SK-N-SH treated with all-trans-retinoic acid at 6 μM for 48 hours (cell line): ENCODE measurements around the gene PROK1.

ENCODE experiments used
- ATAC-seq: fragments of 200-7000 bp; cut with Tn5 transposase; 3 replicates; pipeline ENCODE4 v1.9.1; 2020; ENCODE audit warnings: mild to moderate bottlenecking, moderate library complexity
- ARNTL ChIP-seq: fragments of 450-650 bp; formaldehyde crosslinking; IDR thresholded peaks from 2 replicates; pipeline ENCODE4 v1.5.0; 2020; ENCODE audit warnings: low read depth, mild to moderate bottlenecking, moderate library complexity, borderline replicate concordance
- BACH2 ChIP-seq: fragments of 250-450 bp; sonication (Bioruptor Pico); IDR thresholded peaks from 2 replicates; pipeline ENCODE4 v1.9.0; 2021; ENCODE audit warnings: mild to moderate bottlenecking, borderline replicate concordance
- CSDC2 ChIP-seq: fragments of 250-450 bp; sonication (Bioruptor Pico); IDR thresholded peaks from 2 replicates; pipeline ENCODE4 v1.5.0; 2020; ENCODE audit warnings: mild to moderate bottlenecking, moderate library complexity
- ESRRG ChIP-seq: fragments of 250-450 bp; sonication (Bioruptor Pico); IDR thresholded peaks from 2 replicates; pipeline ENCODE4 v1.6.1; 2021; ENCODE audit warnings: mild to moderate bottlenecking
- GLIS3 ChIP-seq: fragments of 250-450 bp; sonication (Bioruptor Pico); IDR thresholded peaks from 2 replicates; pipeline ENCODE4 v1.5.0; 2020; ENCODE audit warnings: mild to moderate bottlenecking, moderate library complexity
- ISL1 ChIP-seq: fragments of 250-450 bp; sonication (Bioruptor Pico); IDR thresholded peaks from 2 replicates; pipeline ENCODE4 v2.1.2; 2022; ENCODE audit warnings: mild to moderate bottlenecking, moderate library complexity
- OSR1 ChIP-seq: fragments of 250-450 bp; sonication (Bioruptor Pico); IDR thresholded peaks from 2 replicates; pipeline ENCODE4 v1.8.0; 2022; ENCODE audit warnings: moderate library complexity, mild to moderate bottlenecking, inconsistent platforms
- PPARA ChIP-seq: fragments of 250-450 bp; sonication (Bioruptor Pico); IDR thresholded peaks from 2 replicates; pipeline ENCODE4 v1.5.0; 2020; ENCODE audit warnings: mild to moderate bottlenecking, borderline replicate concordance
- RARB ChIP-seq: fragments of 250-450 bp; sonication (Bioruptor Pico); IDR thresholded peaks from 2 replicates; pipeline ENCODE4 v1.8.0; 2021; ENCODE audit warnings: mild to moderate bottlenecking, moderate library complexity
- SNAI2 ChIP-seq: fragments of 250-450 bp; sonication (Bioruptor Pico); IDR thresholded peaks from 2 replicates; pipeline ENCODE4 v1.5.0; 2020; ENCODE audit warnings: mild to moderate bottlenecking, moderate library complexity
- TCF4 ChIP-seq: fragments of 250-450 bp; sonication (Bioruptor Pico); IDR thresholded peaks from 2 replicates; pipeline ENCODE4 v1.8.0; 2021; ENCODE audit warnings: mild to moderate bottlenecking, moderate library complexity, borderline replicate concordance
- TOX ChIP-seq: fragments of 250-450 bp; sonication (Bioruptor Pico); IDR thresholded peaks from 2 replicates; pipeline ENCODE4 v1.8.0; 2021; ENCODE audit warnings: mild to moderate bottlenecking, moderate library complexity, borderline replicate concordance
- ZC3H10 ChIP-seq: fragments of 250-450 bp; sonication (Bioruptor Pico); IDR thresholded peaks from 2 replicates; pipeline ENCODE4 v1.5.1; 2021; ENCODE audit warnings: mild to moderate bottlenecking, moderate library complexity
- ZFP3 ChIP-seq: fragments of 250-450 bp; sonication (Bioruptor Pico); IDR thresholded peaks from 2 replicates; pipeline ENCODE4 v1.5.0; 2020; ENCODE audit warnings: mild to moderate bottlenecking, moderate library complexity
- ZFP30 ChIP-seq: fragments of 450-650 bp; formaldehyde crosslinking; IDR thresholded peaks from 2 replicates; pipeline ENCODE4 v1.5.0; 2022; ENCODE audit warnings: mild to moderate bottlenecking, moderate library complexity
- ZNF70 ChIP-seq: fragments of 450-650 bp; formaldehyde crosslinking; IDR thresholded peaks from 2 replicates; pipeline ENCODE4 v1.5.0; 2020; ENCODE audit warnings: mild to moderate bottlenecking, moderate library complexity
- ZNF8 ChIP-seq: fragments of 450-650 bp; formaldehyde crosslinking; IDR thresholded peaks from 2 replicates; pipeline ENCODE4 v1.5.0; 2020; ENCODE audit warnings: mild to moderate bottlenecking, moderate library complexity
- TF ChIP-seq, protein P1 (sequence below): fragments of 250-450 bp; sonication (Bioruptor Pico); IDR thresholded peaks from 2 replicates; pipeline ENCODE4 v1.8.0; 2021; ENCODE audit warnings: low read depth, mild to moderate bottlenecking, moderate library complexity, borderline replicate concordance
- TF ChIP-seq, protein P2 (sequence below): fragments of 250-450 bp; sonication (Bioruptor Pico); IDR thresholded peaks from 2 replicates; pipeline ENCODE4 v1.5.0; 2020; ENCODE audit warnings: mild to moderate bottlenecking, moderate library complexity
- TF ChIP-seq, protein P3 (sequence below): fragments of 250-450 bp; sonication (Bioruptor Pico); IDR thresholded peaks from 2 replicates; pipeline ENCODE4 v1.5.1; 2021; ENCODE audit warnings: mild to moderate bottlenecking, moderate library complexity
- TF ChIP-seq, protein P4 (sequence below): fragments of 250-450 bp; sonication (Bioruptor Pico); IDR thresholded peaks from 2 replicates; pipeline ENCODE4 v1.5.1; 2020; ENCODE audit warnings: low read depth, mild to moderate bottlenecking, moderate library complexity
- TF ChIP-seq, protein P5 (sequence below): fragments of 250-450 bp; sonication (Bioruptor Pico); IDR thresholded peaks from 2 replicates; pipeline ENCODE4 v1.8.0; 2020; ENCODE audit warnings: mild to moderate bottlenecking, moderate library complexity, borderline replicate concordance

Gene PROK1

DNA sequence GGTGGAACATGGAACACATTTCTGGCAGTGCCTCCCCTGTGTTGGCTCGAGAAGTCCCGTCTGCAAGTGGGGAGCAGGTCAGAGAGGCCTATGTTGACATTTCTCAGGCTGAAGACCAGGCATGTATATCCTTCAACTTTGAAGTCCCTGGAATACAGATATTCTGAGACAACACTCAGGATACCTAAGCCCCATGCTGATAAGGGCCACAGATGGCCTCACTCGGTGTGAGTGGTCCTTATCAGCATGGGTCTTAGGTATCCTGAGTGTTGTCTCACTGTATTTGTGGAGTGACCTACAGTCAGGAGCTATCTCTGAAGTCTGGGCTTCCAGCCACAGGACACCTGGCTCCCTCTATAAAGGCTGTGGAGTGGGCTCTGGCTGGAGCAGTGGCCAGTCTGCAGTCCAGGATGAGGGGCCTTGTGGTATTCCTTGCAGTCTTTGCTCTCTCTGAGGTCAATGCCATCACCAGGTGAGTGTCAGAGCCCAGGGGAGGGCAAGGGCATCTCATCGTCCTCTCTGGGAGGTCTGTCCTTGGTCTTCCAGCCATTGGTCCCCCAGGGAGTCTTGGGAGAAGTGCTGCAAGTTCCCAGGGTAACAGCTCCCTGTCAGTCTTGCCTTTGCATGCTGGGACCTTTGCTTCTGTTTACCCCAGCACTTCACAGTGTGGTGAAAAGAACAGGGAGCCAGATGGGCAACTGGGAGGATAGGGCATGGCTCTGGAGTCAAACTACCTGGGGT is 29.6 kb downstream of the PROK1 start:
- TF ChIP-seq OSR1 (CRISPR knock-in tag) (no peak), CSDC2 (CRISPR knock-in tag) (no peak), GLIS3 (no peak), ESRRG (CRISPR knock-in tag) (no peak)
- TF ChIP-seq, protein P1, sequence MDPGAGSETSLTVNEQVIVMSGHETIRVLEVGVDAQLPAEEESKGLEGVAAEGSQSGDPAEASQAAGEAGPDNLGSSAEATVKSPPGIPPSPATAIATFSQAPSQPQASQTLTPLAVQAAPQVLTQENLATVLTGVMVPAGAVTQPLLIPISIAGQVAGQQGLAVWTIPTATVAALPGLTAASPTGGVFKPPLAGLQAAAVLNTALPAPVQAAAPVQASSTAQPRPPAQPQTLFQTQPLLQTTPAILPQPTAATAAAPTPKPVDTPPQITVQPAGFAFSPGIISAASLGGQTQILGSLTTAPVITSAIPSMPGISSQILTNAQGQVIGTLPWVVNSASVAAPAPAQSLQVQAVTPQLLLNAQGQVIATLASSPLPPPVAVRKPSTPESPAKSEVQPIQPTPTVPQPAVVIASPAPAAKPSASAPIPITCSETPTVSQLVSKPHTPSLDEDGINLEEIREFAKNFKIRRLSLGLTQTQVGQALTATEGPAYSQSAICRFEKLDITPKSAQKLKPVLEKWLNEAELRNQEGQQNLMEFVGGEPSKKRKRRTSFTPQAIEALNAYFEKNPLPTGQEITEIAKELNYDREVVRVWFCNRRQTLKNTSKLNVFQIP = no peak
- no peak for ATAC-seq

DNA sequence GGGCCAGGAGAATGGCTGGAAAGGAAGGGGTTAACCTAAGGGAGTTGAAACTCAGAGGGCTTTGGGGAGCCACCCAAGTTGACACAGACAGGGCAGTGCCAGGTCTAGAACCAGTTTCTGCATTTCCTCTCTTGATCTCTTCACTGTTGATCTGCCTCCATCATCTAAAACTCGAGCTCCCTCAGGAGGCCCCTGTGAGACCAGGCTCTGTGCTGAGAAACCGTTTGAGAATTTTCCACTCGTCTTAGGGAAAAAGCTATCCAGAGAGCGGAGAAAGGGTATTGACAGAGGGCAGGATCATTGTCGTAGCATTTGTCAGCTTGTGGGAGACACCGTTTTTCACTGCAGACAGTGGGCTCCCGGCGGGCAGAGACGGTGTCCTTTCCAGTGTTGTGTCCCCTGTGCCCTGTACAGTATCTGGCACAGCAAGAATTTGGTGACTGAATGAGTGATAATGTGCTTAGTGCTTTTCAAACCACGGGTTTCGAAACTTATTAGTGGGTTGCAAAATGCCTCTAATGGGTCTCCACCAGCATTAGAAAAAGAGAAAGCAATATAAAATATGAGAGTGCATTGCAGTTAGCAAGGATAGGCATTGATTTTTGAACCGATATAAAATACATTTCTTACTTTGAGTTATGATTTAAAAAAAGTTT is 31.1 kb downstream of the PROK1 start:
- TF ChIP-seq ARNTL (CRISPR knock-in tag) (no peak), GLIS3 (no peak), TOX (no peak), ZNF70 (CRISPR knock-in tag) (no peak), ISL1 (CRISPR knock-in tag) (no peak), RARB (CRISPR knock-in tag) (no peak), TCF4 (CRISPR knock-in tag) (no peak), OSR1 (CRISPR knock-in tag) (no peak), ZNF8 (CRISPR knock-in tag) (no peak), ESRRG (CRISPR knock-in tag) (no peak), SNAI2 (no peak), BACH2 (no peak), ZC3H10 (no peak), ZFP3 (no peak)
- TF ChIP-seq, protein P2, sequence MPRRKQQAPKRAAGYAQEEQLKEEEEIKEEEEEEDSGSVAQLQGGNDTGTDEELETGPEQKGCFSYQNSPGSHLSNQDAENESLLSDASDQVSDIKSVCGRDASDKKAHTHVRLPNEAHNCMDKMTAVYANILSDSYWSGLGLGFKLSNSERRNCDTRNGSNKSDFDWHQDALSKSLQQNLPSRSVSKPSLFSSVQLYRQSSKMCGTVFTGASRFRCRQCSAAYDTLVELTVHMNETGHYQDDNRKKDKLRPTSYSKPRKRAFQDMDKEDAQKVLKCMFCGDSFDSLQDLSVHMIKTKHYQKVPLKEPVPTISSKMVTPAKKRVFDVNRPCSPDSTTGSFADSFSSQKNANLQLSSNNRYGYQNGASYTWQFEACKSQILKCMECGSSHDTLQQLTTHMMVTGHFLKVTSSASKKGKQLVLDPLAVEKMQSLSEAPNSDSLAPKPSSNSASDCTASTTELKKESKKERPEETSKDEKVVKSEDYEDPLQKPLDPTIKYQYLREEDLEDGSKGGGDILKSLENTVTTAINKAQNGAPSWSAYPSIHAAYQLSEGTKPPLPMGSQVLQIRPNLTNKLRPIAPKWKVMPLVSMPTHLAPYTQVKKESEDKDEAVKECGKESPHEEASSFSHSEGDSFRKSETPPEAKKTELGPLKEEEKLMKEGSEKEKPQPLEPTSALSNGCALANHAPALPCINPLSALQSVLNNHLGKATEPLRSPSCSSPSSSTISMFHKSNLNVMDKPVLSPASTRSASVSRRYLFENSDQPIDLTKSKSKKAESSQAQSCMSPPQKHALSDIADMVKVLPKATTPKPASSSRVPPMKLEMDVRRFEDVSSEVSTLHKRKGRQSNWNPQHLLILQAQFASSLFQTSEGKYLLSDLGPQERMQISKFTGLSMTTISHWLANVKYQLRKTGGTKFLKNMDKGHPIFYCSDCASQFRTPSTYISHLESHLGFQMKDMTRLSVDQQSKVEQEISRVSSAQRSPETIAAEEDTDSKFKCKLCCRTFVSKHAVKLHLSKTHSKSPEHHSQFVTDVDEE (CRISPR knock-in tag) = no peak
- TF ChIP-seq, protein P3, sequence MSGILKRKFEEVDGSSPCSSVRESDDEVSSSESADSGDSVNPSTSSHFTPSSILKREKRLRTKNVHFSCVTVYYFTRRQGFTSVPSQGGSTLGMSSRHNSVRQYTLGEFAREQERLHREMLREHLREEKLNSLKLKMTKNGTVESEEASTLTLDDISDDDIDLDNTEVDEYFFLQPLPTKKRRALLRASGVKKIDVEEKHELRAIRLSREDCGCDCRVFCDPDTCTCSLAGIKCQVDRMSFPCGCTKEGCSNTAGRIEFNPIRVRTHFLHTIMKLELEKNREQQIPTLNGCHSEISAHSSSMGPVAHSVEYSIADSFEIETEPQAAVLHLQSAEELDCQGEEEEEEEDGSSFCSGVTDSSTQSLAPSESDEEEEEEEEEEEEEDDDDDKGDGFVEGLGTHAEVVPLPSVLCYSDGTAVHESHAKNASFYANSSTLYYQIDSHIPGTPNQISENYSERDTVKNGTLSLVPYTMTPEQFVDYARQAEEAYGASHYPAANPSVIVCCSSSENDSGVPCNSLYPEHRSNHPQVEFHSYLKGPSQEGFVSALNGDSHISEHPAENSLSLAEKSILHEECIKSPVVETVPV (CRISPR knock-in tag) = no peak
- TF ChIP-seq, protein P4, sequence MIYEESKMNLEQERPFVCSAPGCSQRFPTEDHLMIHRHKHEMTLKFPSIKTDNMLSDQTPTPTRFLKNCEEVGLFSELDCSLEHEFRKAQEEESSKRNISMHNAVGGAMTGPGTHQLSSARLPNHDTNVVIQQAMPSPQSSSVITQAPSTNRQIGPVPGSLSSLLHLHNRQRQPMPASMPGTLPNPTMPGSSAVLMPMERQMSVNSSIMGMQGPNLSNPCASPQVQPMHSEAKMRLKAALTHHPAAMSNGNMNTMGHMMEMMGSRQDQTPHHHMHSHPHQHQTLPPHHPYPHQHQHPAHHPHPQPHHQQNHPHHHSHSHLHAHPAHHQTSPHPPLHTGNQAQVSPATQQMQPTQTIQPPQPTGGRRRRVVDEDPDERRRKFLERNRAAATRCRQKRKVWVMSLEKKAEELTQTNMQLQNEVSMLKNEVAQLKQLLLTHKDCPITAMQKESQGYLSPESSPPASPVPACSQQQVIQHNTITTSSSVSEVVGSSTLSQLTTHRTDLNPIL = no peak

DNA sequence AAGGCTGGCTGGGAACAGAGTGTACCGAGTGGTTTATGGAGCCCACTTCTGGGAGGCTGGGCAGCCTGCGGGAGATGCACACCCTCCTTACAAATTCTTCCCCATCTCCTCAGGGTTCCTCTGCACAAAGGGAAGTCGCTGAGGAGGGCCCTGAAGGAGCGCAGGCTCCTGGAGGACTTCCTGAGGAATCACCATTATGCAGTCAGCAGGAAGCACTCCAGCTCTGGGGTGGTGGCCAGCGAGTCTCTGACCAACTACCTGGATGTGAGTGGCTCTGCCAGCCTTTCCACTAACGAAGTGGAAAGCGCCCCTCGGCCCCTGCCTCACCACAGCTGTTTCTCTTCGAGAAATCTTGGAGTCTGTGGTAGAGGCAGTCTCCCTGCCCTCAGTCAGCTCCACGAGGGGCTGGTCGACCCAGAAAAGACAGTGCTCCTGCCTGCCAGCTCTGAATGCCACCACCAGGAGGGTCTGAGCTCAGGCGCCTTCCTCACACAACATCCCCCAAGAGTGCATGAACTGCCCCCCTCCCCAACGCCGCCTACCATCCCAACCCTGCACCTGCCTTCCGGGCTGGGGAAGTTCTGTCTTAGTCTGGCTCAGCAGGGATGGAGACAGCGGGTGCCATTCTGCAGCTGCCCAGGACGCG is 31.8 kb downstream of the PROK1 start:
- ATAC-seq = no peak

More for the DNA sequence above, 31.1 kb downstream of the PROK1 start:
- no peak for ATAC-seq

More for the DNA sequence above, 31.8 kb downstream of the PROK1 start:
- no peak for TF ChIP-seq PPARA (CRISPR knock-in tag)
- TF ChIP-seq, protein P2 (CRISPR knock-in tag) = no peak
- no peak for TF ChIP-seq ISL1 (CRISPR knock-in tag)
- no peak for TF ChIP-seq ZC3H10
- TF ChIP-seq ARNTL (CRISPR knock-in tag) = no peak
- no peak for TF ChIP-seq ZFP30 (CRISPR knock-in tag)
- TF ChIP-seq, protein P5, sequence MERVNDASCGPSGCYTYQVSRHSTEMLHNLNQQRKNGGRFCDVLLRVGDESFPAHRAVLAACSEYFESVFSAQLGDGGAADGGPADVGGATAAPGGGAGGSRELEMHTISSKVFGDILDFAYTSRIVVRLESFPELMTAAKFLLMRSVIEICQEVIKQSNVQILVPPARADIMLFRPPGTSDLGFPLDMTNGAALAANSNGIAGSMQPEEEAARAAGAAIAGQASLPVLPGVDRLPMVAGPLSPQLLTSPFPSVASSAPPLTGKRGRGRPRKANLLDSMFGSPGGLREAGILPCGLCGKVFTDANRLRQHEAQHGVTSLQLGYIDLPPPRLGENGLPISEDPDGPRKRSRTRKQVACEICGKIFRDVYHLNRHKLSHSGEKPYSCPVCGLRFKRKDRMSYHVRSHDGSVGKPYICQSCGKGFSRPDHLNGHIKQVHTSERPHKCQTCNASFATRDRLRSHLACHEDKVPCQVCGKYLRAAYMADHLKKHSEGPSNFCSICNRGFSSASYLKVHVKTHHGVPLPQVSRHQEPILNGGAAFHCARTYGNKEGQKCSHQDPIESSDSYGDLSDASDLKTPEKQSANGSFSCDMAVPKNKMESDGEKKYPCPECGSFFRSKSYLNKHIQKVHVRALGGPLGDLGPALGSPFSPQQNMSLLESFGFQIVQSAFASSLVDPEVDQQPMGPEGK = no peak
